ENCODE results near the gene KCNJ9. TPM values are rescaled to one million over a fixed set of nuclear protein-coding genes. Genes with fewer than 3 reads are reported as not detected.

The KCNJ9 gene
- total RNA-seq, 1 experiment from 2014 or later: not detected

DNA sequence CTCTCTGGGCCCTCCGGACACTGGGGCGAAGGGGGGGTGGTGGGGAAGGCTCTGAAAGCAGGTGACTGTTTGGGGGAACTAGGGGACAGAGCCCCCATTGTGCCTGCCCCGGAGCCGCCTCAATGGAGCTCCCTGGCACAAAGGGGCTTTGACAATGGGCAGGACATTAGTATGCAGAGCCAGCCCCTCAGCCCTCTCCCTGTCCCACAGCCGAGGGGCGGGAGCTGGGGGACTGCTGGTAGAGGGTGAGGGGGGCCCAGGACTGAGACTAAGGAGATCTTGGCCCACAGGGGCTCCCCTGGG is 19.2 kb upstream of the KCNJ9 start:
- TF ChIP-seq, protein P1, sequence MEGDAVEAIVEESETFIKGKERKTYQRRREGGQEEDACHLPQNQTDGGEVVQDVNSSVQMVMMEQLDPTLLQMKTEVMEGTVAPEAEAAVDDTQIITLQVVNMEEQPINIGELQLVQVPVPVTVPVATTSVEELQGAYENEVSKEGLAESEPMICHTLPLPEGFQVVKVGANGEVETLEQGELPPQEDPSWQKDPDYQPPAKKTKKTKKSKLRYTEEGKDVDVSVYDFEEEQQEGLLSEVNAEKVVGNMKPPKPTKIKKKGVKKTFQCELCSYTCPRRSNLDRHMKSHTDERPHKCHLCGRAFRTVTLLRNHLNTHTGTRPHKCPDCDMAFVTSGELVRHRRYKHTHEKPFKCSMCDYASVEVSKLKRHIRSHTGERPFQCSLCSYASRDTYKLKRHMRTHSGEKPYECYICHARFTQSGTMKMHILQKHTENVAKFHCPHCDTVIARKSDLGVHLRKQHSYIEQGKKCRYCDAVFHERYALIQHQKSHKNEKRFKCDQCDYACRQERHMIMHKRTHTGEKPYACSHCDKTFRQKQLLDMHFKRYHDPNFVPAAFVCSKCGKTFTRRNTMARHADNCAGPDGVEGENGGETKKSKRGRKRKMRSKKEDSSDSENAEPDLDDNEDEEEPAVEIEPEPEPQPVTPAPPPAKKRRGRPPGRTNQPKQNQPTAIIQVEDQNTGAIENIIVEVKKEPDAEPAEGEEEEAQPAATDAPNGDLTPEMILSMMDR (IDR thresholded peaks at IDR 0.05; ENCODE audit: unreplicated experiment): no peak
- no TSS peak for BruUV-seq (replicated peaks)
- Mint-ChIP-seq H3K27me3 (ENCODE audit: unreplicated experiment) (peaks cover 62% of the 10 kb centered on the region), H3K9me3 (ENCODE audit: low read depth, unreplicated experiment) (no peaks in the 10 kb centered on the region), H3K4me1 (ENCODE audit: low read depth, unreplicated experiment) (no peaks in the 10 kb centered on the region), H3K36me3 (ENCODE audit: insufficient read depth, unreplicated experiment) (no peaks in the 10 kb centered on the region), H3K27ac (ENCODE audit: unreplicated experiment) (no peak overlapping the region), H3K4me3 (ENCODE audit: low read depth, unreplicated experiment) (no peak overlapping the region)
- intact Hi-C loops (cut with micrococcal nuclease; ENCODE audit: unreplicated experiment): no loop called here
- no peak for DNase-seq
- CTCF ChIA-PET: no interaction called here

DNA sequence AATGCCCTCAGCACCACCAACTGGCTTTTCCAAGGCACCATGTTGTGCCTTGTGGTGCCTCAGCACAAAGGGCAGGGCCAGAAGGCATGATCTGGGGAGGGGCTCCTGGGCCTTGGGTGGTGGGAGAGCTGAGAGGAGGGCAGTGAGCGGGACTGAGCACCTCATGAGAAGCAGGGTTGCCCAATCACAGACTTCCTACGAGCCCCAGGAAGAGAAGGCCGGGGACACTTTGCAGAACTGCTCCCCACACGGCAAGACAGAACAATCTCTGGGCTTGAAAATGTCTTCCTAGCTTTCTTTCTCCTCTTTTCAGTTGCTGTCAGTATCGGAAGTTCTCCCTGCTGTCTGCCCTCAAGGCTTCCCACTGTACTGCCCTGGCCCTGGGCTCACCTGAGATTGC is 18.2 kb upstream of the KCNJ9 start:
- H3K36me3 Mint-ChIP-seq (ENCODE audit: insufficient read depth, unreplicated experiment): no peaks in the 10 kb centered on the region
- no peak for DNase-seq
- TF ChIP-seq, protein P1 (IDR thresholded peaks at IDR 0.05; ENCODE audit: unreplicated experiment): no peak
- H3K9me3 Mint-ChIP-seq (ENCODE audit: low read depth, unreplicated experiment): no peaks in the 10 kb centered on the region
- peaks cover 62% of the 10 kb centered on the region for H3K27me3 Mint-ChIP-seq (ENCODE audit: unreplicated experiment)
- no TSS peak for BruUV-seq (replicated peaks)
- no peaks in the 10 kb centered on the region for H3K4me1 Mint-ChIP-seq (ENCODE audit: low read depth, unreplicated experiment)
- no peak overlapping the region for H3K27ac Mint-ChIP-seq (ENCODE audit: unreplicated experiment)
- intact Hi-C loops (cut with micrococcal nuclease; ENCODE audit: unreplicated experiment): no loop called here
- CTCF ChIA-PET: interaction anchor here (0.9 kb wide), 1 partner anchor 23 kb away, joined by 4 read pairs; no protein-coding TSS in a partner anchor
- H3K4me3 Mint-ChIP-seq (ENCODE audit: low read depth, unreplicated experiment): no peak overlapping the region

DNA sequence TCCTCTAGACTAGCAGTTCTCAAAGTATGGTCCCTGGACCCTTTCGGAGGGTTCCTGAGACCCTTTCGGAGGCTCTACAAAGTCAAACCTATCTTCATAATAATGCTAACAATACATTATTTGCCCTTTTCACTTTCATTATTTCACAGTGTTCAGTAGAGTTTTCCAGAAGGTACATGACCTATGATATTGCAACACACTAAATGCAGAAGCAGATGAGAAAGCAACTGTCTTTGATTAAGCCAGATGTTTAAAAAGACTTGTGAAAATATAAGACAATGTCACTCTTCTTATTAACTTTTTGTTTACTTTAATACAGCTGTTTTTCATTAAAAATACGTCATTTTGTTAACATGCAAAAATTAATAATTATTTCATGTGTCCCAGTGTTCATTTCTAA is 17.2 kb upstream of the KCNJ9 start:
- BruUV-seq (replicated peaks): no TSS peak
- CTCF ChIA-PET: no interaction called here
- TF ChIP-seq, protein P1 (IDR thresholded peaks at IDR 0.05; ENCODE audit: unreplicated experiment): no peak
- intact Hi-C loops (cut with micrococcal nuclease; ENCODE audit: unreplicated experiment): no loop called here
- DNase-seq: no peak
- Mint-ChIP-seq H3K4me1 (ENCODE audit: low read depth, unreplicated experiment) (no peaks in the 10 kb centered on the region), H3K4me3 (ENCODE audit: low read depth, unreplicated experiment) (no peak overlapping the region), H3K36me3 (ENCODE audit: insufficient read depth, unreplicated experiment) (no peaks in the 10 kb centered on the region), H3K9me3 (ENCODE audit: low read depth, unreplicated experiment) (no peaks in the 10 kb centered on the region), H3K27me3 (ENCODE audit: unreplicated experiment) (peaks cover 62% of the 10 kb centered on the region), H3K27ac (ENCODE audit: unreplicated experiment) (no peak overlapping the region)

GRCh38 chr1:160064746-160065145 is 16.6 kb upstream of the KCNJ9 start:
- H3K4me3 Mint-ChIP-seq (ENCODE audit: low read depth, unreplicated experiment): no peak overlapping the region
- no peaks in the 10 kb centered on the region for H3K4me1 Mint-ChIP-seq (ENCODE audit: low read depth, unreplicated experiment)
- no TSS peak for BruUV-seq (replicated peaks)
- CTCF ChIA-PET: no interaction called here
- intact Hi-C loops (cut with micrococcal nuclease; ENCODE audit: unreplicated experiment): no loop called here
- H3K27ac Mint-ChIP-seq (ENCODE audit: unreplicated experiment): no peak overlapping the region
- H3K36me3 Mint-ChIP-seq (ENCODE audit: insufficient read depth, unreplicated experiment): peaks cover 2% of the 10 kb centered on the region
- TF ChIP-seq, protein P1 (IDR thresholded peaks at IDR 0.05; ENCODE audit: unreplicated experiment): no peak
- DNase-seq: no peak
- H3K9me3 Mint-ChIP-seq (ENCODE audit: low read depth, unreplicated experiment): no peaks in the 10 kb centered on the region
- H3K27me3 Mint-ChIP-seq (ENCODE audit: unreplicated experiment): peaks cover 62% of the 10 kb centered on the region

Data from Calu3 (cell line).